Fibroblast of lung (primary cell): Measurements from ENCODE around the gene DCAF10. TPM values are rescaled to one million over a fixed set of nuclear protein-coding genes. Genes with fewer than 3 reads are reported as not detected.

Experiments used
- DNase-seq, 2 donors: peaks; one replicate each; pipeline versions ENCODE4 v3.0.0 to v3.0.0-alpha.2; 2010; ENCODE audit warnings: low read depth in 2 of 2
- H2AFZ ChIP-seq: 2 replicates; pipeline ENCODE4 v1.5.1; 2012; ENCODE audit warnings: low read length, control low read depth, inconsistent platforms
- H3K27ac ChIP-seq: 2 replicates; pipeline ENCODE4 v1.5.1; 2011; ENCODE audit warnings: low read length, control low read depth; ENCODE audit not compliant: insufficient read depth
- H3K27me3 ChIP-seq: 2 replicates; pipeline ENCODE4 v1.5.1; 2011; ENCODE audit warnings: mild to moderate bottlenecking, low read length; ENCODE audit not compliant: control insufficient read depth, insufficient read depth
- H3K36me3 ChIP-seq: 2 replicates; pipeline ENCODE4 v1.5.1; 2011; ENCODE audit warnings: low read length; ENCODE audit not compliant: control insufficient read depth, insufficient read depth
- H3K4me1 ChIP-seq: 2 replicates; pipeline ENCODE4 v1.5.1; 2011; ENCODE audit warnings: low read length; ENCODE audit not compliant: control insufficient read depth, insufficient read depth; ENCODE audit errors: extremely low read depth
- H3K4me2 ChIP-seq: 2 replicates; pipeline ENCODE4 v1.5.1; 2011; ENCODE audit warnings: low read length, control low read depth; ENCODE audit not compliant: insufficient read depth; ENCODE audit errors: extremely low read depth
- H3K4me3 ChIP-seq, 4 experiments: fragments of 200-600 bp in 1 of 4; sonication (generic) in 1 of 4; replicated peaks in 1 of 4; 2 replicates each; pipeline ENCODE4 v1.5.1; 2011 to 2016; ENCODE audit warnings: low read length in 4 of 4, low read depth in 3 of 4, mild to moderate bottlenecking in 3 of 4, control low read depth in 2 of 4, inconsistent platforms in 1 of 4, mixed read lengths in 1 of 4; ENCODE audit not compliant: insufficient read depth in 1 of 4; ENCODE audit errors: control extremely low read depth in 1 of 4
- H3K79me2 ChIP-seq: 2 replicates; pipeline ENCODE4 v1.5.1; 2012; ENCODE audit warnings: mild to moderate bottlenecking, low read length, inconsistent platforms; ENCODE audit not compliant: control insufficient read depth, insufficient read depth
- H3K9ac ChIP-seq: 2 replicates; pipeline ENCODE4 v1.5.1; 2011; ENCODE audit warnings: mild to moderate bottlenecking, low read length, control low read depth; ENCODE audit not compliant: insufficient read depth
- H3K9me3 ChIP-seq: 2 replicates; pipeline ENCODE4 v1.5.1; 2012; ENCODE audit warnings: low read depth, low read length; ENCODE audit not compliant: control insufficient read depth, insufficient read depth
- H4K20me1 ChIP-seq: 2 replicates; pipeline ENCODE4 v1.5.1; 2011; ENCODE audit warnings: low read length; ENCODE audit not compliant: control insufficient read depth, insufficient read depth; ENCODE audit errors: extremely low read depth
- CTCF ChIP-seq, 2 donors: IDR thresholded peaks in 1 of 2; conservative IDR thresholded peaks in 1 of 2; 1 replicate in 1 of 2; 2 replicates in 1 of 2; pipeline ENCODE4 v1.5.1; 2011 to 2012; ENCODE audit warnings: low read length in 2 of 2, control low read depth in 1 of 2, inconsistent platforms in 1 of 2, low read depth in 1 of 2, mild to moderate bottlenecking in 1 of 2
- EZH2 ChIP-seq: IDR thresholded peaks from 2 replicates; pipeline ENCODE4 v1.5.1; 2012; ENCODE audit warnings: low read length, control low read depth, mild to moderate bottlenecking; ENCODE audit errors: missing control alignments
- polyA plus RNA-seq, 2 donors: library from polyadenylated mRNA; depleted of rRNA in 1 of 2; stranded (reverse) in 1 of 2; unstranded in 1 of 2; fragments of >200 nt; gene quantifications; 2 replicates each; pipeline ENCODE4 v1.2.1, GENCODE V29; 2011 to 2012; ENCODE audit warnings: missing spikeins in 1 of 2
- total RNA-seq: library from RNA; depleted of rRNA; stranded (reverse); fragments of >200 nt; gene quantifications from 2 replicates; pipeline ENCODE4 v1.2.1, GENCODE V29; 2014

DCAF10 gene
- total and polyA plus RNA-seq, 2 donors (not counting 1 experiment from before 2014, with no cell fraction given), result 26.6 to 33.5 TPM

- no peak for DNase-seq
- peaks cover 21% of the 10 kb centered on the region for H3K79me2 ChIP-seq
- no peak overlapping the region for H3K27ac ChIP-seq
- no peaks in the 10 kb centered on the region for H3K36me3 ChIP-seq
- H3K4me3 ChIP-seq, result no peak overlapping the region
- H3K9me3 ChIP-seq, result no peaks in the 10 kb centered on the region
- H3K27me3 ChIP-seq, result no peaks in the 10 kb centered on the region
- peaks cover 6% of the 10 kb centered on the region for H3K4me1 ChIP-seq
- TF ChIP-seq EZH2 (no peak), CTCF (conservative IDR thresholded peaks at IDR 0.05 in 1 of 2, IDR thresholded peaks at IDR 0.05 in 1 of 2; ENCODE audit: low read depth in 1 of 2, low read length in 2 of 2) (no peak)
- H4K20me1 ChIP-seq, result no peaks in the 10 kb centered on the region
- H3K9ac ChIP-seq, result no peak overlapping the region
- no peak overlapping the region for H3K4me2 ChIP-seq
- no peak overlapping the region for H2AFZ ChIP-seq
Observed at GRCh38 chr9:37906312-37907239, 106.0 kb downstream of the DCAF10 start.

- Histone ChIP-seq H3K4me2 (no peak overlapping the region), H3K79me2 (peaks cover 4% of the 10 kb centered on the region), H3K4me1 (peaks cover 6% of the 10 kb centered on the region), H4K20me1 (no peaks in the 10 kb centered on the region), H2AFZ (no peak overlapping the region), H3K9me3 (no peaks in the 10 kb centered on the region), H3K9ac (no peak overlapping the region), H3K27me3 (no peaks in the 10 kb centered on the region), H3K36me3 (no peaks in the 10 kb centered on the region), H3K4me3 (no peak overlapping the region), H3K27ac (no peak overlapping the region)
- no peak for DNase-seq
- no peak for TF ChIP-seq CTCF (conservative IDR thresholded peaks at IDR 0.05 in 1 of 2, IDR thresholded peaks at IDR 0.05 in 1 of 2; ENCODE audit: low read depth in 1 of 2, low read length in 2 of 2)
- TF ChIP-seq EZH2, result no peak
Observed at GRCh38 chr9:37908283-37908682, 107.7 kb downstream of the DCAF10 start.

- Histone ChIP-seq H3K9me3 (no peaks in the 10 kb centered on the region), H2AFZ (no peak overlapping the region), H3K4me2 (no peak overlapping the region), H4K20me1 (no peaks in the 10 kb centered on the region), H3K36me3 (no peaks in the 10 kb centered on the region), H3K27me3 (no peaks in the 10 kb centered on the region), H3K9ac (no peak overlapping the region), H3K4me1 (peaks cover 6% of the 10 kb centered on the region), H3K79me2 (no peaks in the 10 kb centered on the region), H3K27ac (no peak overlapping the region), H3K4me3 (no peak overlapping the region)
- peak in 1 of 2 donors; percentile 30 for DNase-seq
- TF ChIP-seq EZH2 (no peak), CTCF (conservative IDR thresholded peaks at IDR 0.05 in 1 of 2, IDR thresholded peaks at IDR 0.05 in 1 of 2; ENCODE audit: low read depth in 1 of 2, low read length in 2 of 2) (no peak)
Observed at GRCh38 chr9:37908698-37909186, 108.1 kb downstream of the DCAF10 start.
